Measurements from ENCODE around the gene TMPRSS3.
A peak's percentile ranks its signal among the peaks of the same experiment; 100 is the strongest.

TMPRSS3 gene

DNA sequence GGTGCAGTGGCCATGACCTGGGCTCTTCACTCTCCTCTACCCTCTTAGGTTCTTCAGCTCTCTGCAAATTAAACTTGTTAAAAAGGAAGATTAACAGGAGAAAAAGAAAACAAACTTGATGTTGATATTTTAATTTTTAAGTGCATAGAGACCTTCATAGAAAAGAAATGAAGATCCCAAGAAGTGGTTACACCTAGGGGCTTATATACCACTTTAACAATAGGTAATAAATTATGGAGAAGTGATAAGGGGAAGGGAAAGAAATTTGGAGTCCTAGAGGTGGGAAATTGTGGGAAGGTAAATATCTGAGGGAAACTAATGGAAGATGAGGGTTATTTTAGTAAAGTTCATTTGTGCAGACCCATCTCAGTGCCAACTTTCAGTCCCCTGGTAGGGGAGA is 64.2 kb downstream of the TMPRSS3 start:
- no peak for DNase-seq (ENCODE audit: low spot score)

DNA sequence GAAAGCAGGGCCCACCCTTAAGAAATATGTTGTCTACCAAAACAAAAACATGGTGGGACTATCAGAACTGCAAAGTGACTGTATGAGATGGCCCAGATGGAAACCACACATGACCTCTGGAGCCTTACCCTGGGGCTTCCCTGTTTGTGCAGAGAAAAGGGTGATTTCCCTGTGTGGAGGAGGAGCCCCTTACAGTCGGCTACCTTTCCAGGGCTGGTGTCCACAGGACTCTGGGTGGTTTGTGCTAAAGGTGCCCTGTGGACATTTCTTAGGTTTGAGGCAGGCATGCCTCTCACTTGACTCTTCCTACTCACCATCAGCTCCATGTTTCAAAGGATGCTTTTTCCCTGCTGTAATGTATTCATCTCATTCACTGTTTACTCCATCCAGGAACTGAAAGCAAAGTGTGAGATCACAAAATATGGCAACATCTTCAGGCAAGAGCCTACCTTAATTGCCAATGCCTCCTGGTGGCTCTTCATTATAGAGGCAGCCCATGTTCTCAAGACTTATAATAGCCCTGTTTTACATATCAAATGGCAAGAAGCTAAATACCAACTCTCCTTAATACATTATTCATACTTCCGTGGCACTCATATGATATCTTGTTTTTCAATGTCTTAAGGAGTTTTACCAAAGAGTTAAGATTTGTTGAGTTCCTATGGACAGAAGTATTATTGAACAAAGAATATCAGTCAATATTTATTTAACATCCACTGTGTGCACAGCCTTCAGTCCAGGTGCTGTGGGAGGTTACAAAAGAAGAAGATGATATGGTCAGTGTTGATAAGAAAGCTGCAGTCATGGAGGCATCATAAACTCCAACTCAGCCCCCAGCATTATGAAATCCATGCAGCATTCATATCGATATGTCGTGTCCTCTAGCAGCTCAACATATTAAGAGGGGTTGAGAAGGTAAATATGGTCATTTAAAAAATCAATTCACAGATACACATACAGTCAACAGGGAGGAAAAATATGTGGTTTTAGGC is 65.2 kb downstream of the TMPRSS3 start:
- DNase-seq (ENCODE audit: low spot score): peak; percentile 5

DNA sequence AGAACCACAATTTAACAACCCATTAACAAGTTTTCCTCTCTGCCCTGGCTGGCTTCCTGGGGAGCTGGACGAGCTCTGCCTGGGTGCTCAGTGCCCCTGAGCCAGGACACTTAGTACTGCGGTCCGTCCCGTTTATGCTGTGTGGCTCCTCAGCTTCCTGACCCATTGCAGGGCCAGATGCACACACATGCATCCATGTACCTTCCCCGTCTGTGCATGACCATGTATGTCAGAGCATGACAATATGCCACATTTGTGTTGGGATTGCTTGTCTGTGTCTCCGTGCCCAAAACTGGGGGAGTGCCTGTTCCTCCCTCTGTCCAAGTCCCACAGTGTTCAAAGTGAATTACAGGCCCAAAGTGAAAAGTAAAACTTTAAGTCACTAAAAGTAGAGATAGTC is 71.0 kb downstream of the TMPRSS3 start:
- no peak for DNase-seq (ENCODE audit: low spot score)

Measured in ecto neural progenitor cell (in vitro differentiated cells).